NAMALWA (cell line): ENCODE measurements around the gene RAC3.
"Not testable (repeated sequence)": the region's sequence is repeated elsewhere in the genome, so short reads cannot be mapped to it uniquely, and the experiment has no call there.

Source experiments
- DNase-seq: peaks from one replicate; pipeline ENCODE4 v3.0.0-alpha.2; 2015; ENCODE audit warnings: low spot score

Gene RAC3

GRCh38 chr17:82023447-82024241 is 7.8 kb upstream of the RAC3 start:
- DNase-seq: peak; percentile 39

GRCh38 chr17:82024859-82025258 is 6.6 kb upstream of the RAC3 start:
- no peak for DNase-seq

GRCh38 chr17:82025401-82026107 is 5.9 kb upstream of the RAC3 start:
- no peak for DNase-seq

- DNase-seq: no peak
Observed at GRCh38 chr17:82028246-82028645, 3.2 kb upstream of the RAC3 start.

GRCh38 chr17:82028966-82029365 is 2.5 kb upstream of the RAC3 start:
- no peak for DNase-seq

GRCh38 chr17:82029391-82029790 is 2.1 kb upstream of the RAC3 start:
- DNase-seq: no peak

- DNase-seq: no peak
Observed at GRCh38 chr17:82029990-82030469, 1.4 kb upstream of the RAC3 start.

- DNase-seq: peak; percentile 80
Observed at GRCh38 chr17:82030470-82031302, 792 bp upstream of the RAC3 start.

GRCh38 chr17:82031885-82032627 is 578 bp downstream of the RAC3 start:
- DNase-seq: peak; percentile 49

- no peak for DNase-seq
Observed at GRCh38 chr17:82033359-82034085, 2.0 kb downstream of the RAC3 start.

- no peak for DNase-seq
Observed at GRCh38 chr17:82034371-82035011, 3.0 kb downstream of the RAC3 start.

- no peak for DNase-seq
Observed at GRCh38 chr17:82035488-82035887, 4.0 kb downstream of the RAC3 start.

- DNase-seq: no peak
Observed at GRCh38 chr17:82035956-82036633, 4.6 kb downstream of the RAC3 start.

GRCh38 chr17:82036634-82037091 is 5.2 kb downstream of the RAC3 start:
- no peak for DNase-seq

- DNase-seq: peak; percentile 97
Observed at GRCh38 chr17:82037092-82037888, 5.8 kb downstream of the RAC3 start, which contains the start of gene DCXR. TSS of gene DCXR (minus strand) at chr17:82037697. CDS start at chr17:82037682, 15 bp downstream.

- DNase-seq: no peak
Observed at GRCh38 chr17:82037889-82038195, 6.4 kb downstream of the RAC3 start.

GRCh38 chr17:82038796-82039409 is 7.4 kb downstream of the RAC3 start:
- DNase-seq: not testable (repeated sequence)

- no peak for DNase-seq
Observed at GRCh38 chr17:82039695-82040299, 8.3 kb downstream of the RAC3 start.
